HCT116 (cell line): Measurements from ENCODE around the gene GBP5. TPM values are rescaled to one million over a fixed set of nuclear protein-coding genes. Genes with fewer than 3 reads are reported as not detected.

Experiments used
- ATAC-seq: fragments of 200-7000 bp; cut with Tn5 transposase; 2 replicates; pipeline ENCODE4 v1.9.1; 2020; ENCODE audit warnings: mild to moderate bottlenecking, moderate library complexity
- BruUV-seq: library from RNA; stranded (reverse); fragments of 400-500 nt; replicated peaks from 2 replicates; lab custom pipeline; 2021; lab: Mats Ljungman, UMichigan
- CTCF ChIA-PET: fragments of 300-600 bp; sonication (Branson Sonifier 250); formaldehyde crosslinking; loops from one replicate; lab custom pipeline; 2021; ENCODE audit warnings: antibody characterized with exemption; lab: Charles Lee
- POLR2A ChIA-PET: fragments of 300-600, 350-600 bp; sonication (Branson Sonifier 250); formaldehyde crosslinking; loops from one replicate; lab custom pipeline; 2021; ENCODE audit warnings: antibody characterized with exemption; lab: Charles Lee
- RAD21 ChIA-PET, 2 experiments: fragments of 300-600 bp; sonication (Branson Sonifier 250); formaldehyde crosslinking; loops; one replicate each; lab custom pipeline; 2023; ENCODE audit warnings: low total read pairs in 2 of 2; ENCODE audit not compliant: uncharacterized antibody in 2 of 2, unreplicated experiment in 2 of 2, low non-redundant PET in 1 of 2; lab: Charles Lee
- DNase-seq: peaks from one replicate; pipeline ENCODE4 v3.0.0-alpha.2; 2010; ENCODE audit warnings: low read depth, low spot score
- H2AFZ ChIP-seq: fragments of 200-600 bp; shearing (Covaris generic), sonication (generic); 2 replicates; pipeline ENCODE4 v1.6.1; 2017; ENCODE audit warnings: low read depth, mixed run types, mixed read lengths, antibody characterized with exemption, low read length; ENCODE audit not compliant: poor library complexity, severe bottlenecking
- H3K27ac ChIP-seq: 2 replicates; pipeline ENCODE4 v1.5.1; 2012; ENCODE audit warnings: low read depth, low read length
- H3K27me3 ChIP-seq: fragments of 200-600 bp; sonication (generic); 2 replicates; pipeline ENCODE4 v1.6.1; 2016; ENCODE audit warnings: mixed run types, low read length, mixed read lengths; ENCODE audit not compliant: insufficient read depth
- H3K36me3 ChIP-seq, 2 experiments: fragments of 200-500 bp in 1 of 2; fragments of 200-600 bp in 1 of 2; sonication (Bioruptor generic) in 1 of 2; sonication (generic) in 1 of 2; 2 replicates each; pipeline versions ENCODE4 v1.5.1 to v1.6.1; 2014 to 2016; ENCODE audit warnings: low read length in 2 of 2, inconsistent platforms in 1 of 2, mixed read lengths in 1 of 2, mixed run types in 1 of 2; ENCODE audit not compliant: insufficient read depth in 2 of 2, control insufficient read depth in 1 of 2
- H3K4me1 ChIP-seq, 2 experiments: fragments of 200-600 bp in 1 of 2; sonication (generic) in 1 of 2; 2 replicates each; pipeline versions ENCODE4 v1.5.1 to v1.6.1; 2012 to 2017; ENCODE audit warnings: low read length in 2 of 2, inconsistent platforms in 1 of 2, mild to moderate bottlenecking in 1 of 2, mixed read lengths in 1 of 2, mixed run types in 1 of 2, moderate library complexity in 1 of 2; ENCODE audit not compliant: insufficient read depth in 2 of 2, control insufficient read depth in 1 of 2
- H3K4me2 ChIP-seq: fragments of 200-600 bp; sonication (generic); 2 replicates; pipeline ENCODE4 v1.6.1; 2017; ENCODE audit warnings: mixed run types, low read length, mixed read lengths
- H3K4me3 ChIP-seq, 2 experiments: fragments of 200-600 bp in 1 of 2; sonication (generic) in 1 of 2; replicated peaks in 1 of 2; 2 replicates each; pipeline ENCODE4 v1.5.1; 2011 to 2016; ENCODE audit warnings: low read length in 2 of 2, control low read depth in 1 of 2, low read depth in 1 of 2, mild to moderate bottlenecking in 1 of 2, mixed read lengths in 1 of 2, mixed run types in 1 of 2
- H3K79me2 ChIP-seq: fragments of 200-600 bp; sonication (generic); 2 replicates; pipeline ENCODE4 v1.6.1; 2017; ENCODE audit warnings: mild to moderate bottlenecking, mixed run types, low read length, moderate library complexity, mixed read lengths; ENCODE audit not compliant: insufficient read depth
- H3K9ac ChIP-seq: fragments of 200-600 bp; sonication (generic); 2 replicates; pipeline ENCODE4 v1.6.1; 2016; ENCODE audit warnings: low read length, mixed read lengths
- H3K9me2 ChIP-seq: fragments of 200-600 bp; sonication (generic), shearing (Covaris generic); 2 replicates; pipeline ENCODE4 v1.6.1; 2017; ENCODE audit warnings: mixed run types, mild to moderate bottlenecking, moderate library complexity; ENCODE audit not compliant: insufficient read depth
- H3K9me3 ChIP-seq, 2 experiments: fragments of 200-500 bp in 1 of 2; fragments of 200-600 bp in 1 of 2; sonication (Bioruptor generic) in 1 of 2; sonication (generic) in 1 of 2; 2 replicates each; pipeline ENCODE4 v1.6.1; 2014 to 2017; ENCODE audit warnings: low read length in 2 of 2, mixed read lengths in 2 of 2, inconsistent platforms in 1 of 2, low read depth in 1 of 2, mild to moderate bottlenecking in 1 of 2, mixed run types in 1 of 2, moderate library complexity in 1 of 2; ENCODE audit not compliant: control insufficient read depth in 1 of 2, insufficient read depth in 1 of 2
- H4K20me1 ChIP-seq: fragments of 200-600 bp; sonication (generic), shearing (Covaris generic); 2 replicates; pipeline ENCODE4 v1.6.1; 2017; ENCODE audit warnings: mixed run types, mild to moderate bottlenecking, moderate library complexity; ENCODE audit not compliant: insufficient read depth
- CBX3 ChIP-seq: IDR thresholded peaks from 2 replicates; pipeline ENCODE4 v1.6.1; 2012; ENCODE audit warnings: low read depth
- CEBPB ChIP-seq: IDR thresholded peaks from 2 replicates; pipeline ENCODE4 v1.6.1; 2012; ENCODE audit warnings: low read depth
- EGR1 ChIP-seq: IDR thresholded peaks from 2 replicates; pipeline ENCODE4 v1.6.1; 2012; ENCODE audit warnings: low read depth
- ELF1 ChIP-seq: IDR thresholded peaks from 2 replicates; pipeline ENCODE4 v1.6.1; 2012; ENCODE audit warnings: low read depth, borderline replicate concordance
- EZH2 ChIP-seq: fragments of 200-600 bp; sonication (generic); IDR thresholded peaks from 2 replicates; pipeline ENCODE4 v1.6.1; 2017; ENCODE audit warnings: antibody characterized with exemption, mixed run types
- EZH2phosphoT487 ChIP-seq: fragments of 200-600 bp; IDR thresholded peaks from 2 replicates; pipeline ENCODE4 v1.6.1; 2018; ENCODE audit warnings: antibody characterized with exemption, borderline replicate concordance
- JUND ChIP-seq: IDR thresholded peaks from 2 replicates; pipeline ENCODE4 v1.6.1; 2012
- POLR2A ChIP-seq: IDR thresholded peaks from 2 replicates; pipeline ENCODE4 v1.7.0; 2011; ENCODE audit warnings: borderline replicate concordance; ENCODE audit not compliant: insufficient read depth, insufficient read length; ENCODE audit errors: extremely low read depth
- RAD21 ChIP-seq: IDR thresholded peaks from 2 replicates; pipeline ENCODE4 v1.6.1; 2012; ENCODE audit warnings: low read depth, mild to moderate bottlenecking
- SP1 ChIP-seq: IDR thresholded peaks from 2 replicates; pipeline ENCODE4 v1.6.1; 2012; ENCODE audit warnings: low read depth
- TCF7L2 ChIP-seq: IDR thresholded peaks from 2 replicates; pipeline ENCODE4 v1.7.0; 2011; ENCODE audit warnings: borderline replicate concordance, inconsistent platforms; ENCODE audit not compliant: insufficient read depth, insufficient read length; ENCODE audit errors: extremely low read depth
- YY1 ChIP-seq: IDR thresholded peaks from 2 replicates; pipeline ENCODE4 v1.6.1; 2011; ENCODE audit warnings: low read length, low read depth, moderate library complexity, mild to moderate bottlenecking; ENCODE audit not compliant: insufficient replicate concordance; ENCODE audit errors: extremely low read depth
- ZFX ChIP-seq: fragments of 450-650 bp; IDR thresholded peaks from 2 replicates; pipeline ENCODE4 v1.6.1; 2017
- intact Hi-C: fragments of 100-400 bp; cut with micrococcal nuclease; formaldehyde crosslinking; loops from 2 replicates; pipeline ENCODE4 v1.10.0; 2022
- total RNA-seq: library from RNA; stranded (reverse); gene quantifications from one replicate; pipeline ENCODE4 v1.2.1, GENCODE V29; 2021; ENCODE audit not compliant: unreplicated experiment
- TF ChIP-seq, protein P1 (sequence below), 3 experiments: fragments of 200-600 bp in 1 of 3; sonication (generic) in 1 of 3; IDR thresholded peaks in 2 of 3; conservative IDR thresholded peaks in 1 of 3; 2 replicates each; pipeline ENCODE4 v1.5.1; 2012 to 2017; ENCODE audit warnings: low read depth in 2 of 3, low read length in 2 of 3, antibody characterized with exemption in 1 of 3, borderline replicate concordance in 1 of 3, control low read depth in 1 of 3, mild to moderate bottlenecking in 1 of 3, mixed read lengths in 1 of 3, mixed run types in 1 of 3, moderate library complexity in 1 of 3; ENCODE audit not compliant: insufficient read depth in 1 of 3
- TF ChIP-seq, protein P2 (sequence below): IDR thresholded peaks from 2 replicates; pipeline ENCODE4 v1.6.1; 2012
- TF ChIP-seq, protein P3 (sequence below): IDR thresholded peaks from 2 replicates; pipeline ENCODE4 v1.6.1; 2011; ENCODE audit warnings: mild to moderate bottlenecking, low read length, moderate library complexity; ENCODE audit not compliant: insufficient replicate concordance; ENCODE audit errors: extremely low read depth

GBP5 gene
- total RNA-seq, 1 experiment from 2014 or later = 0.17 TPM

DNA sequence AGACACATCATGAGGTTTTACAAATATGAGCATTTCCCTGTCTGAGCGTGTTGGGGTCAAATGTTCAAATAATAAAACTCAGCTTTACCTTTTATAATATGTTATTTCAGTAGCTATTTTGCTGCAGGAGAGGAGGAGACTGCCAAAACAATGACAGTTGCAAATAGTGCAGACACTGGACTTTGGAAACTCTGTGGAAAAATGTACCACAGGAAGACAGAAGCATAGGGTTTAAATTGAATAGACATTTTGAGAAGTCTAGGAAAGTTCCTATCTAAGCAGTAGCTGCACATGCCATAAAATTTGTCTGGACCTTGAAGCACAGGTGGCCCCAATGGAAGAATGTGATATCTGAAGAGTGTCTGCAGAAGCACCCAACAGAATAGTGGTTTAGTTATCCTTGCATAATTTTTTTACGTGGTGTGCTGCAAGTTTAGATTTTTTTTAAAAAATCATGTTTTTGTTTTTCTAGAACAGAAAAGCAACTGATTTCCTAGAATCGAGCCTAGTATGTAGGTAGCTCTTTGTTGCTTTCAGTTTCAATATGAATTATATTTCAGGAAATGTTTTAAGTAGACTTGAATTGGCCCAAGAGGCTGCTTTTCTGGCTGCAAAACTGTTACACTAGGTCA is 14.0 kb upstream of the GBP5 start (continued):
- TF ChIP-seq, protein P1, sequence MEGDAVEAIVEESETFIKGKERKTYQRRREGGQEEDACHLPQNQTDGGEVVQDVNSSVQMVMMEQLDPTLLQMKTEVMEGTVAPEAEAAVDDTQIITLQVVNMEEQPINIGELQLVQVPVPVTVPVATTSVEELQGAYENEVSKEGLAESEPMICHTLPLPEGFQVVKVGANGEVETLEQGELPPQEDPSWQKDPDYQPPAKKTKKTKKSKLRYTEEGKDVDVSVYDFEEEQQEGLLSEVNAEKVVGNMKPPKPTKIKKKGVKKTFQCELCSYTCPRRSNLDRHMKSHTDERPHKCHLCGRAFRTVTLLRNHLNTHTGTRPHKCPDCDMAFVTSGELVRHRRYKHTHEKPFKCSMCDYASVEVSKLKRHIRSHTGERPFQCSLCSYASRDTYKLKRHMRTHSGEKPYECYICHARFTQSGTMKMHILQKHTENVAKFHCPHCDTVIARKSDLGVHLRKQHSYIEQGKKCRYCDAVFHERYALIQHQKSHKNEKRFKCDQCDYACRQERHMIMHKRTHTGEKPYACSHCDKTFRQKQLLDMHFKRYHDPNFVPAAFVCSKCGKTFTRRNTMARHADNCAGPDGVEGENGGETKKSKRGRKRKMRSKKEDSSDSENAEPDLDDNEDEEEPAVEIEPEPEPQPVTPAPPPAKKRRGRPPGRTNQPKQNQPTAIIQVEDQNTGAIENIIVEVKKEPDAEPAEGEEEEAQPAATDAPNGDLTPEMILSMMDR (IDR thresholded peaks at IDR 0.05 in 2 of 3, conservative IDR thresholded peaks at IDR 0.05 in 1 of 3; ENCODE audit: borderline replicate concordance in 1 of 3, insufficient read depth in 1 of 3, low read depth in 2 of 3, low read length in 2 of 3) = no peak
- no peak for TF ChIP-seq YY1
- no peak for TF ChIP-seq EZH2phosphoT487
- no peak for TF ChIP-seq POLR2A
- TF ChIP-seq ELF1 = no peak
- TF ChIP-seq ZFX = no peak
- TF ChIP-seq RAD21 = no peak
- TF ChIP-seq EZH2 = no peak
- TF ChIP-seq, protein P2, sequence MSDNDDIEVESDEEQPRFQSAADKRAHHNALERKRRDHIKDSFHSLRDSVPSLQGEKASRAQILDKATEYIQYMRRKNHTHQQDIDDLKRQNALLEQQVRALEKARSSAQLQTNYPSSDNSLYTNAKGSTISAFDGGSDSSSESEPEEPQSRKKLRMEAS = no peak

DNA sequence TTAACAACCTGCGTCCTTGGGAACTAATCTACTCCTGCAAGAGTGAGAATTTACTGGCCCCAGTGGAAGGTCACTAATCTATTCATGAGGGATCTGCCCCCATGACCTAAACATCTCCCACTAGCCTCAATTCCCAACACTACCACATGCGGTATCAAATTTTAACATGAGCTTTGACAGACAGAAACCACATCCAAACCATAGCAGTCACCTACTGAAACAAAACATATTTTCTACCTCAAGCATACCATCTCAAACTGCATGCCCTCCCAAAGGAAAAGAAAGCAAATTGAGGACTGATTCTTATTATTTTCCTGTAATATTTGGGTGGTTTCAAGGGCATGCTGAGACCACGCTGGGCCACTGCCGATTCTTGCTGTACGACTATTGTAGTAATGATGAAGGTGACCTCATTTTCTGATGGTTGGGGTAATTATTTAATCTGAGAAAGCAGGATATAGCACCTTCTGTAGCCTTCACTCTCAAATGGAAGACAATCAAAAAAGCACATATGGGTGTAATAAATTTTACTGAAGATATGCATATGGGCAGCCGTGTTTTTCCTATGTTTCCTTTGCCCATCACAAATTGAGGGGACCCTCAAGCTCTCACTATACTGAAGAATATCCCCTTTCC is 13.2 kb upstream of the GBP5 start:
- intact Hi-C loops = no loop called here
- H3K36me3 ChIP-seq = no peaks in the 10 kb centered on the region
- H3K4me2 ChIP-seq = no peak overlapping the region
- no peaks in the 10 kb centered on the region for H3K27me3 ChIP-seq
- no TSS peak for BruUV-seq
- CTCF ChIA-PET = no interaction called here
- H3K9ac ChIP-seq = no peak overlapping the region
- no peaks in the 10 kb centered on the region for H3K9me2 ChIP-seq
- POLR2A ChIA-PET = no interaction called here
- no peaks in the 10 kb centered on the region for H3K4me1 ChIP-seq
- no peaks in the 10 kb centered on the region for H3K79me2 ChIP-seq
- RAD21 ChIA-PET = no interaction called here
- H3K9me3 ChIP-seq = no peaks in the 10 kb centered on the region
- DNase-seq (no peak), ATAC-seq (no peak)
- no peak overlapping the region for H3K27ac ChIP-seq
- H2AFZ ChIP-seq = no peak overlapping the region
- no peaks in the 10 kb centered on the region for H4K20me1 ChIP-seq
- no peak for TF ChIP-seq CBX3
- TF ChIP-seq CEBPB = no peak
- TF ChIP-seq, protein P3, sequence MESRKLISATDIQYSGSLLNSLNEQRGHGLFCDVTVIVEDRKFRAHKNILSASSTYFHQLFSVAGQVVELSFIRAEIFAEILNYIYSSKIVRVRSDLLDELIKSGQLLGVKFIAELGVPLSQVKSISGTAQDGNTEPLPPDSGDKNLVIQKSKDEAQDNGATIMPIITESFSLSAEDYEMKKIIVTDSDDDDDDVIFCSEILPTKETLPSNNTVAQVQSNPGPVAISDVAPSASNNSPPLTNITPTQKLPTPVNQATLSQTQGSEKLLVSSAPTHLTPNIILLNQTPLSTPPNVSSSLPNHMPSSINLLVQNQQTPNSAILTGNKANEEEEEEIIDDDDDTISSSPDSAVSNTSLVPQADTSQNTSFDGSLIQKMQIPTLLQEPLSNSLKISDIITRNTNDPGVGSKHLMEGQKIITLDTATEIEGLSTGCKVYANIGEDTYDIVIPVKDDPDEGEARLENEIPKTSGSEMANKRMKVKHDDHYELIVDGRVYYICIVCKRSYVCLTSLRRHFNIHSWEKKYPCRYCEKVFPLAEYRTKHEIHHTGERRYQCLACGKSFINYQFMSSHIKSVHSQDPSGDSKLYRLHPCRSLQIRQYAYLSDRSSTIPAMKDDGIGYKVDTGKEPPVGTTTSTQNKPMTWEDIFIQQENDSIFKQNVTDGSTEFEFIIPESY = no peak
- TF ChIP-seq TCF7L2 = no peak
- TF ChIP-seq RAD21 = no peak
- no peak for TF ChIP-seq EGR1
- no peak for TF ChIP-seq EZH2phosphoT487
- TF ChIP-seq, protein P1 (IDR thresholded peaks at IDR 0.05 in 2 of 3, conservative IDR thresholded peaks at IDR 0.05 in 1 of 3; ENCODE audit: borderline replicate concordance in 1 of 3, insufficient read depth in 1 of 3, low read depth in 2 of 3, low read length in 2 of 3) = no peak
- no peak for TF ChIP-seq SP1
- TF ChIP-seq JUND = no peak
- H3K4me3 ChIP-seq = no peak overlapping the region
